GM21529 (cell line): ENCODE results near the gene CLPTM1L.
"Not testable (repeated sequence)": the region's sequence is repeated elsewhere in the genome, so short reads cannot be mapped to it uniquely, and the experiment has no call there.

Experiments used
- ATAC-seq: cut with Tn5 transposase; IDR thresholded peaks from one replicate; pipeline ENCODE4 v1.9.1; 2021; ENCODE audit not compliant: unreplicated experiment

Gene CLPTM1L

DNA sequence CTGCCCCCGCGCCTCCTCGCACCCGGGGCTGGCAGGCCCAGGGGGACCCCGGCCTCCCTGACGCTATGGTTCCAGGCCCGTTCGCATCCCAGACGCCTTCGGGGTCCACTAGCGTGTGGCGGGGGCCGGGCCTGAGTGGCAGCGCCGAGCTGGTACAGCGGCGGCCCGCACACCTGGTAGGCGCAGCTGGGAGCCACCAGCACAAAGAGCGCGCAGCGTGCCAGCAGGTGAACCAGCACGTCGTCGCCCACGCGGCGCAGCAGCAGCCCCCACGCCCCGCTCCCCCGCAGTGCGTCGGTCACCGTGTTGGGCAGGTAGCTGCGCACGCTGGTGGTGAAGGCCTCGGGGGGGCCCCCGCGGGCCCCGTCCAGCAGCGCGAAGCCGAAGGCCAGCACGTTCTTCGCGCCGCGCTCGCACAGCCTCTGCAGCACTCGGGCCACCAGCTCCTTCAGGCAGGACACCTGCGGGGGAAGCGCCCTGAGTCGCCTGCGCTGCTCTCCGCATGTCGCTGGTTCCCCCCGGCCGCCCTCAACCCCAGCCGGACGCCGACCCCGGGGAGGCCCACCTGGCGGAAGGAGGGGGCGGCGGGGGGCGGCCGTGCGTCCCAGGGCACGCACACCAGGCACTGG, 50.6 kb downstream of the CLPTM1L start:
- ATAC-seq = no peak

DNA sequence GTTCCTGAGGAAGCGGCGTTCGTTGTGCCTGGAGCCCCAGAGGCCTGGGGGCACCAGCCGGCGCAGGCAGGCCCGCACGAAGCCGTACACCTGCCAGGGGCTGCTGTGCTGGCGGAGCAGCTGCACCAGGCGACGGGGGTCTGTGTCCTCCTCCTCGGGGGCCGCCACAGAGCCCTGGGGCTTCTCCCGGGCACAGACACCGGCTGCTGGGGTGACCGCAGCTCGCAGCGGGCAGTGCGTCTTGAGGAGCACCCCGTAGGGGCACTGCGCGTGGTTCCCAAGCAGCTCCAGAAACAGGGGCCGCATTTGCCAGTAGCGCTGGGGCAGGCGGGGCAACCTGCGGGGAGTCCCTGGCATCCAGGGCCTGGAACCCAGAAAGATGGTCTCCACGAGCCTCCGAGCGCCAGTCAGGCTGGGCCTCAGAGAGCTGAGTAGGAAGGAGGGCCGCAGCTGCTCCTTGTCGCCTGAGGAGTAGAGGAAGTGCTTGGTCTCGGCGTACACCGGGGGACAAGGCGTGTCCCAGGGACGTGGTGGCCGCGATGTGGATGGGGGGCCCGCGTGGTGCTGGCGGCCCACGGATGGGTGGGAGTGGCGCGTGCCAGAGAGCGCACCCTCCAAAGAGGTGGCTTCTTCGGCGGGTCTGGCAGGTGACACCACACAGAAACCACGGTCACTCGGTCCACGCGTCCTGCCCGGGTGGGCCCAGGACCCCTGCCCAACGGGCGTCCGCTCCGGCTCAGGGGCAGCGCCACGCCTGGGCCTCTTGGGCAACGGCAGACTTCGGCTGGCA, 51.3 kb downstream of the CLPTM1L start:
- ATAC-seq = no peak

DNA sequence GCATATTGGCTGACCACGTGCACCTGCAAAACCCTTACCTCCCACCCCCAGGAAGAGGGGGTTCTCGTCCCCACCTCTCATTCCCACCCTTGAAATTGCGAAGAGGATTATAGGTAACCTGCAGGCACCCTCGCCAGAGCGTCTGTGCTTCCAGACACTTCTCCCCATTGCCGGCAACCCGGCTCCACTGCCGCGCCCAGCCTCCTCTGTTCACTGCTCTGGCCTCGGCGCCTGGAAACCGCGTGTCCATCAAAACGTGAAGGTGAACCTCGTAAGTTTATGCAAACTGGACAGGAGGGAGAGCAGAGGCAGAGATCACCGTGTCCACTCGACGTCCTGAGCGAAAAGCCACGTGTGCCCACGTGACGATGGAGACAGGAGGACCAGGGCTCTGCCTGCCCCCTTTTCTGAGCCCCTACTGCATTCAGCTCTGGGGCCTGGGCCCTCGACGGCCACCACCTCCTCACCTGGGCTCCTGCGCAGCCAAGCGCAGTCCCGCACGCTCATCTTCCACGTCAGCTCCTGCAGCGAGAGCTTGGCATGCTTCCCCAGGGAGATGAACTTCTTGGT, 52.0 kb downstream of the CLPTM1L start:
- ATAC-seq = no peak

DNA sequence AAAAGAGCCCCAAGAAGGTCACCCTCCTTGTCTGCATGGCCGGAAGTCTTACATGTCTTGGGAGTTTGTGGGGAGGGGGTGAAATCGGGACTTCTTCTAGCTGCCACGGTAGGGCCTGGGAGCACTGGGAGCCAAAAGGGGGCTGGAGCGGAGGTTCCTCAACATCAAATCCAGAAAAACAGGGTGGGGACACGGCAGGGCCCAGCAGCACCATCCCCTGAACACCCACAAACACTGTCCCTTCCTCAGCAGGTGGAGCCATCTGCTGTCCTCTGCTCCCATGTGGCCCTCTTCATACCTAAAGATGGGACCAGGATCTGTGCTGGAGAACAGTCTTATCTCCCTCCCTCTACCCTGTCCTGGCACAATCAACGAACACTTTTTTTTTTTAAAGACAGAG, 52.8 kb downstream of the CLPTM1L start:
- no peak for ATAC-seq

DNA sequence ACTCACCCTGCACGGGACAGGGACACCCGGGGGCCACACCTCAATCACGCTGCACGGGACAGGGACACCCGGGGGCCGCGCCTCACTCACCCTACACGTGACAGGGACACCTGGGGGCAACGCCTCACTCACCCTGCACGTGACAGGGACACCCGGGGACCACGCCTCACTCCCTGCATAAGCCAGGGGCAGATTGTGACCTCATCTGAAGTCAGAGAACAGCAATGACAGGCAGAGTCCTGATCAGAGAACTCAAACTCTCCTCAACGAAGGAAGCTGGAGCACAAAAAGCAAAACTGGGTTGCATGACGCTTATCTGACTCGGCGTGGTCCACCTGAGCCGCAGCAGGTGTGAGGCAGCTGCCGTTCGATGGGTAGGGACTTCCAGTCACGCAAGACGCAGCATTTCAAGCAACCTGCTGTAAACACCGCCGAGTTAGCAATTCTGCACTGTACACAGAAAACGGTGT, 53.3 kb downstream of the CLPTM1L start:
- no peak for ATAC-seq

DNA sequence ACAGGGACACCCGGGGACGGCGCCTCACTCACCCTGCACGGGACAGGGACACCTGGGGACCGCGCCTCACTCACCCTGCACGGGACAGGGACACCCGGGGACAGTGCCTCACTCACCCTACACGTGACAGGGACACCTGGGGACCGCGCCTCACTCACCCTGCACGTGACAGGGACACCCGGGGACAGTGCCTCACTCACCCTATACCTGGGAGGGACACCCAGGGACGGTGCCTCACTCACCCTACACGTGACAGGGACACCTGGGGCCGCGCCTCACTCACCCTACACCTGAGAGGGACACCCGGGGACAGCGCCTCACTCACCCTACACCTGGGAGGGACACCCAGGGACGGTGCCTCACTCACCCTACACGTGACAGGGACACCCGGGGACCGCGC, 53.9 kb downstream of the CLPTM1L start:
- ATAC-seq = not testable (repeated sequence)

DNA sequence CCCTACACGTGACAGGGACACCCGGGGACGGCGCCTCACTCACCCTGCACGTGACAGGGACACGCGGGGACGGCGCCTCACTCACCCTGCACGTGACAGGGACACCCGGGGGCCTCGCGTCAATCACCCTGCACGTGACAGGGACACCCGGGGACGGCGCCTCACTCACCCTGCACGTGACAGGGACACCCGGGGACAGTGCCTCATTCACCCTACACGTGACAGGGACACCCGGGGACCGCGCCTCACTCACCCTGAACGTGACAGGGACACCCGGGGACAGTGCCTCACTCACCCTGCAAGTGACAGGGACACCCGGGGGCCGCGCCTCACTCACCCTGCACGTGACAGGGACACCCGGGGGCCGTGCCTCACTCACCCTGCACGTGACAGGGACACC, 55.3 kb downstream of the CLPTM1L start:
- not testable (repeated sequence) for ATAC-seq

DNA sequence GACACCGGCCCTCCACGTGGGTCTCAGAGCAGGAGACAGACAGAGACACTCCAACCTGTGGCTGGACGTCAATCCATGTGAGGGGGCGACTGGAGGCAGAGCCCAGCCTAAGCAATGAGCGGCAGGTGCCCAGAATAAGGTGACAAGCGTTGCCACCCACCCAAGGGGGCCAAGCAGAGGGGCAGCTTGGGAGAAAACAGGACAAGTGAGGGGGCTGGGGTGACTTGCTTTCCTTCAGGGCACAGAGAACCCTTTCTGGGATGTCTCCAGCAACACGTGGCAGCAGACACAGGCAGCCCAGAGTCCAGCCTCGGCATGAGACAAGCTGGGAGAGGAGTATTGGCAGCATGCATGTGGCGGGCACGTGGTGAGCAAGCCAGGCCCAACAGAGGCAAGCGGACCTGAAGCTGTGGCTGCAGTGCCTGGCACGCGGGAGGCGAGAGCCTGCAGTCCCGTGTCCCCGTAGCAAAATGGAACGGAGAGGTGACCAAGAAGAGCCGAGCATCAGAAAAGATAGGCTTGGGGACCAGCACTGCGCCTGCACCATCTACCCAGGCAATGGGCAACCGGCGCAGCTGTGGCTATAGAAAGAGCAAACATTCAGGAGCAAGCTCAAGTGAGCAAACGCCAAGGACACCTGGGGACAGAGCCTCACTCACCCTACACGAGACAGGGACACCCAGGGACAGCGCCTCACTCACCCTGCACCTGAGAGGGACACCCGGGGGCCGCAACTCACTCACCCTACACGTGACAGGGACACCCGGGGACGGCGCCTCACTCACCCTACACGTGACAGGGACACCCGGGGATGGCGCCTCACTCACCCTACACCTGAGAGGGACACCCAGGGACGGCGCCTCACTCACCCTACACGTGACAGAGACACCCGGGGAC, 56.2 kb downstream of the CLPTM1L start:
- no peak for ATAC-seq

DNA sequence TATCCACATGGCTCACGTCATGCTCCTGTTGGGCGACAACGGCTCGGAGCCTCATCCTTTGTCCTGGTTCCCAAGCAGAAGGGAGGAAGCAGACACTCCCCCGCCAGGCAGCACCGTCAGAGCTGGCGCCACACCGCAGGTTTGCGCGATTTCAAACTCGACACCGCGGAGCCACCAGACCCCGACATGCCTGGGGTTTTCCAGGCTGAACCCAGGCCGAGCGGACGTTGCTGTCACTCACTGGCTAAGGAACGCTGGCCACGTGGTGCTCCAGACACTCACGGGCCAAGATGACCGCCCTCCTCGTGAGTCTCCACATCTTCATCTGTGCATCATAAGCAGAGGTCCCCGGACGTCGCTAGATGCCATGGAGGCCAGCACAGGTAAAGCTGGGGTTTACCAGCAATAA, 59.0 kb downstream of the CLPTM1L start:
- no peak for ATAC-seq

DNA sequence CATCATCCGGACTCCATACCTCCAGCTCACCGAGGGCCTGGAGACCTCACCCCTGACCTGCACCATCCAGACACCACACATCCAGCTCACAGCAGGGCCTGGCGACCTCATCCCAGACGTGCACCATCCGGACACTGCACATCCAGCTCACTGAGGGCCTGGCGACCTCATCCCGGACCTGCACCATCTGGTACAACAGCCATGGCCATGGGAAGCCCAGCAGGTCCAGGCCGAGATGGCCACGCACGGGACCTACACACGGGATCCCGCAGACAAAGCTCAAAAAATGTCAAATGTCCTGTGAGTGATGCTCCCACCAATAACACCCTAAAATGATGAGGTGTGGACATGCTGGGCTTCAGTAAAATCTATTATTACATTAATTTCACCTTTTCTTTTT, 59.8 kb downstream of the CLPTM1L start:
- no peak for ATAC-seq

DNA sequence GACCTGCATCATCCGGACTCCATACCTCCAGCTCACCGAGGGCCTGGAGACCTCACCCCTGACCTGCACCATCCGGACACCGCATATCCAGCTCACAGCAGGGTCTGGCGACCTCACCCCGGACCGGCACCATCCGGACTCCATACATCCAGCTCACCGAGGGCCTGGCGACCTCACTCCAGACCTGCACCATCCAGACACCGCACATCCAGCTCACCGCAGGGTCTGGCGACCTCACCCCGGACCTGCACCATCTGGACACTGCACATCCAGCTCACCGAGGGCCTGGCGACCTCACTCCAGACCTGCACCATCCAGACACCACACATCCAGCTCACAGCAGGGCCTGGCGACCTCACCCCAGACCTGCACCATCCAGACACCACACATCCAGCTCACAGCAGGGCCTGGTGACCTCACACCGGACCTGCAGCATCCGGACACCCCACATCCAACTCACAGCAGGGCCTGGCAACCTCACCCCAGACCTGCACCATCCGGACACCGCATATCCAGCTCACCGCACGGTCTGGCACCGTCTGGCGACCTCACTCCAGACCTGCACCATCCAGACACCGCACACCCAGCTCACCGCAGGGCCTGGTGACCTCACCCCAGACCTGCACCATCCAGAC, 60.4 kb downstream of the CLPTM1L start:
- ATAC-seq = not testable (repeated sequence)

DNA sequence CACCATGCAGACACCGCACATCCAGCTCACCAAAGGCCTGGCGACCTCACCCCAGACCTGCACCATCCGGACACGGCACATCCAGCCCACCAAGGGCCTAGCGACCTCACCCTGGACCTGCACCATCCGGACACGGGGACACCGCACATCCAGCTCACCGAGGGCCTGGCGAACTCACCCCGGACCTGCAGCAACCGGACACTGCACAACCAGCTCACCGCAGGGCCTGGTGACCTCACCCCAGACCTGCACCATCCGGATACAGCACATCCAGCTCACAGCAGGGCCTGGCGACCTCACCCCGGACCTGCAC, 61.2 kb downstream of the CLPTM1L start:
- not testable (repeated sequence) for ATAC-seq

DNA sequence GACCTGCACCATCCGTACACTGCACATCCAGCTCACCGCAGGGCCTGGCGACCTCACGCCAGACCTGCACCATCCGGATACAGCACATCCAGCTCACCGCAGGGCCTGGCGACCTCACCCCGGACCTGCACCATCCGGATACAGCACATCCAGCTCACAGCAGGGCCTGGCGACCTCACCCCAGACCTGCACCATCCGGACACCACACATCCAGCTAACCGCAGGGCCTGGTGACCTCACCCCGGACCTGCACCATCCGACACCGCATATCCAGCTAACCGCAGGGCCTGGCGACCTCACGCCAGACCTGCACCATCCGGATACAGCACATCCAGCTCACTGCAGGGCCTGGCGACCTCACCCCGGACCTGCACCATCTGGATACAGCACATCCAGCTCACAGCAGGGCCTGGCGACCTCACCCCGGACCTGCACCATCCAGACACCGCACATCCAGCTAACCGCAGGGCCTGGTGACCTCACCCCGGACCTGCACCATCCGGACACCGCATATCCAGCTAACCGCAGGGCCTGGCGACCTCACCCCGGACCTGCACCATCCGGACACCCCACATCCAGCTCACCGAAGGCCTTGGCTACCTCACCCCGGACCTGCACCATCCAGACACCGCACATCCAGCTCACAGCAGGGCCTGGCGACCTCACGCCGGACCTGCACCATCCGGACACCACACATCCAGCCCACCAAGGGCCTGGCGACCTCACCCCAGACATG, 61.7 kb downstream of the CLPTM1L start:
- not testable (repeated sequence) for ATAC-seq

DNA sequence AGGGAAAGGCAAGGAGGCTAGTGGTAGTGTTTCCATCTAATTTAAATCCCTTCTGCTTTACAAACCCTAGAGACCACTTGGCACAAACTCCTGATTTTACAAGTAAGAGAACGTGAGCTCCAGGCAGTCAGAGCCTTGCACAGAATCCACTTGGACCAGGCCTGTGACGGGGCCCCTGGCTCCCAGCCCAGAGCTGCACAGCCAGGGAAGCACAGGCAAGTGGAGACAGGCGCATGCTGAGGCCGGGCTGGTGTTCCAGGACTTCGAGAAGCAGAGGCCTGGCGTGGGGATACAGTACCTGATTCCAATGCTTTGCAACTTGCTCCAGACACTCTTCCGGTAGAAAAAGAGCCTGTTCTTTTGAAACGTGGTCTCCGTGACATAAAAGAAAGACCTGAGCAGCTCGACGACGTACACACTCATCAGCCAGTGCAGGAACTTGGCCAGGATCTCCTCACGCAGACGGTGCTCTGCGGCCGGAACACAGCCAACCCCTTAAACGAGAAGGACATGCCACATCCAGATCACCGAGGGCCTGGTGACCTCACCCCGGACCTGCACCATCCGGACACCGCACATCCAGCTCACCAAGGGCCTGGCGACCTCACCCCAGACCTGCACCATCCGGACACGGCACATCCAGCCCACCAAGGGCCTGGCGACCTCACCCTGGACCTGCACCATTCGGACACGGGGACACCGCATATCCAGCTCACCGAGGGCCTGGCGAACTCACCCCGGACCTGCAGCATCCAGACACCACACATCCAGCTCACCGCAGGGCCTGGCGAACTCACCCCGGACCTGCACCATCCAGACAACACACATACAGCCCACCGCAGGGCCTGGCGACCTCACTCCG, 62.5 kb downstream of the CLPTM1L start:
- no peak for ATAC-seq

DNA sequence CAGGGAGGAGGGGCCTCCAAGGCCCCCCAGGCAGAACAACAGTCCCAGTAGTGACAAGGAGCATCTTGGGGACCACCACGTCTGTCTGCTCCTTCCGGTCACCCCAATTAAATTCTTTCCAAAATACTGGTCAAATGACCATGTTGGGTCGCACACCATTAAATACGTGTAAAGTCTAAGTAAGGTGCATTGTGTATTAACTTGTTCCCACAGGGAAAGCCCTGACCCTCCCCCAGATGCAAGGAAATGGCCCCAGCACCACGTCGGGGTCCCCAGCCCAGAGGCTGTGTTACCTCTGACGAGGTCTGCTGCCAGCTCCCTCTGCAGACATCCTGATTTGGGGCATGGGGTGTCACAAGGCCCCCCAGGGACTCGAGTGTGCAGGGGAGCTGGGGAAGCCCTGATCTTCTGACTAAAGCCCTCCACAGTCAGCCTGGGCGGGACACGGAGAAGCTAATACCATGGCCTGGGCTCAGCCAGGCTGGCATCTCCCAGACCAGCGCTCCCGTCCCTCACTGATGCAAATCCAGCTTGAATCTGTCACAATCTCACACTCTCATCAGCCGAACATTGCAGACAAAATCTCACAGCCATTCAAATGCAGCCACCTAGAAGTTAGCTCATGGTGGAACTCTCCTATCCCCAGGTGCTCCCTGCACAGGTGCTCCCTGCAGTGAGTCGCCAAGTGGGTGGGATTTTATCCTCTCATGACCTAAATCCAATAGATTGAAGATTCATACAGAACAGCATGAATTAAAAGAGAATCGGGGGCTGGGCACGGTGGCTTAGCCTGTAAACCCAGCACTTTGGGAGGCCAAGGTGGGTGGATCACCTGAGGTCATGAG, 63.6 kb downstream of the CLPTM1L start:
- ATAC-seq = no peak

DNA sequence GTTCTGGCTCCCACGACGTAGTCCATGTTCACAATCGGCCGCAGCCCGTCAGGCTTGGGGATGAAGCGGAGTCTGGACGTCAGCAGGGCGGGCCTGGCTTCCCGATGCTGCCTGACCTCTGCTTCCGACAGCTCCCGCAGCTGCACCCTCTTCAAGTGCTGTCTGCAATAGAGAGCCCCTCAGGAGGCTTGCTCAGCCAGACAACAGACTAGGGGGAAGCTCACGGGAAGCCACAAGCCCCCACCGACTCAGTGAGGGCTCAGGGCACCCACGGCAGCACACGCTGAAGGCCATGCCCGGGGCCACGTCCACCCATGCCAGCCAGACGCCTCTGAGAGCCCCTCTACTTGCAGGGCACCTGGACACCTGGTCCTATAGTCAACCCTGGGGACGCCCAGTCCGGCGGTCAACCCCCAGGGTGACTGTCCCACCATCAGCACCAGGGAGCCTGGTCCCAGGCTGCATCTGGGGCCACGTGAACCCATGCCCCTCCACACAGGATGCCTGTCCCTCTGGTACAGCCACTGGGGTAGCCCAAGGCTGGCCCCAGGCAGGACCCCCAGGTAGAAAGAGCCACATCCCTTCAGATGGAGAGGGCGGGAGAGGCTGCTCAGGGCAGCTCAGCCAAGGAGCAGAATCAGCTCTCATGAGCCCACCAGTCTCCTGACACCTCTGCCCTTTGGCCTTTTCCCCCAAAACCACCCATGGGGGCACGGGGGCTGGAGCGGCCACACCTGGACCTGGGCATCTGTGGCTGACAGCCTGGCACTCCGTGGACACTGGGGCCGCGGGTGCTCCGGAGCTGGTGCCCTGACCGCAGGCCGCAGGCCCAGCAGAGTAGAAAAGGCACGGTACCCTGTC, 64.5 kb downstream of the CLPTM1L start:
- no peak for ATAC-seq

DNA sequence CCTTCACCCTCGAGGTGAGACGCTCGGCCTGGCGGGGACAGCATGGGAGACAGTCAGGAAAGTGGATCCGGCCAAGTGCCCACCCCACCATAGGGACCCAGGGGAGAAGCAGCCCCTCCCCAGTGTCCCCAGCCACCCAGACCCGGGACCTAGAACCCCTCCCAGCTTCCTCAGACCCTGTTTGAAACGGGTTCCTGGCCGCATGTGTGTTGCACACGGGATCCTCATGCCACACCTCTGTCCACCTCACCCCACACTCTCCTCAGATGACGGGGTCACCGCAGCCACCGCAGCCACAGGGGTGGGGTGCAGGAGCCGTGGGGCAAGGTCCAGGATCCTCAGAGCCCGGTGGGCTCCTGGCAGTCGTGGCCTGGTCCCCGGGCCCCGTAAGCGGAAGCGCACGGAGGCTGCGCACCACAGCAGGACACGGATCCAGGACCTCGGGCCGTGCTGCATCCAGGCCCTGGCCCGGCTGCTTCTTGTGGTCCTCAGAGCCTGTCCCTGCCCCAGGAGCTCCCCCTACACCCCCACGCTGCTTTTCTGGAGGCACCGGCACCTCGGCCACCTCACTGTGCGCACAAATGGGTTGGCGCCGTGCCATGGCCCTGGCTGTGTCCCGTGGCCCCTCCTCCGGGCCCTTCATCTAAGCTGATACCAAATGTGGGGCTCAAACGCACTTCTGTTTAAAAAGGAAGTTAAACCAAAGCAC, 65.3 kb downstream of the CLPTM1L start:
- no peak for ATAC-seq
